HG03469 (cell line): ENCODE measurements around the gene TRIM5.
"Not testable (repeated sequence)": the region's sequence is repeated elsewhere in the genome, so short reads cannot be mapped to it uniquely, and the experiment has no call there.

Source experiments
- ATAC-seq: cut with Tn5 transposase; IDR thresholded peaks from one replicate; pipeline ENCODE4 v1.9.1; 2021; ENCODE audit warnings: mild to moderate bottlenecking, moderate library complexity, moderate number of reproducible peaks; ENCODE audit not compliant: unreplicated experiment

Gene TRIM5, protein sequence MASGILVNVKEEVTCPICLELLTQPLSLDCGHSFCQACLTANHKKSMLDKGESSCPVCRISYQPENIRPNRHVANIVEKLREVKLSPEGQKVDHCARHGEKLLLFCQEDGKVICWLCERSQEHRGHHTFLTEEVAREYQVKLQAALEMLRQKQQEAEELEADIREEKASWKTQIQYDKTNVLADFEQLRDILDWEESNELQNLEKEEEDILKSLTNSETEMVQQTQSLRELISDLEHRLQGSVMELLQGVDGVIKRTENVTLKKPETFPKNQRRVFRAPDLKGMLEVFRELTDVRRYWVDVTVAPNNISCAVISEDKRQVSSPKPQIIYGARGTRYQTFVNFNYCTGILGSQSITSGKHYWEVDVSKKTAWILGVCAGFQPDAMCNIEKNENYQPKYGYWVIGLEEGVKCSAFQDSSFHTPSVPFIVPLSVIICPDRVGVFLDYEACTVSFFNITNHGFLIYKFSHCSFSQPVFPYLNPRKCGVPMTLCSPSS

DNA sequence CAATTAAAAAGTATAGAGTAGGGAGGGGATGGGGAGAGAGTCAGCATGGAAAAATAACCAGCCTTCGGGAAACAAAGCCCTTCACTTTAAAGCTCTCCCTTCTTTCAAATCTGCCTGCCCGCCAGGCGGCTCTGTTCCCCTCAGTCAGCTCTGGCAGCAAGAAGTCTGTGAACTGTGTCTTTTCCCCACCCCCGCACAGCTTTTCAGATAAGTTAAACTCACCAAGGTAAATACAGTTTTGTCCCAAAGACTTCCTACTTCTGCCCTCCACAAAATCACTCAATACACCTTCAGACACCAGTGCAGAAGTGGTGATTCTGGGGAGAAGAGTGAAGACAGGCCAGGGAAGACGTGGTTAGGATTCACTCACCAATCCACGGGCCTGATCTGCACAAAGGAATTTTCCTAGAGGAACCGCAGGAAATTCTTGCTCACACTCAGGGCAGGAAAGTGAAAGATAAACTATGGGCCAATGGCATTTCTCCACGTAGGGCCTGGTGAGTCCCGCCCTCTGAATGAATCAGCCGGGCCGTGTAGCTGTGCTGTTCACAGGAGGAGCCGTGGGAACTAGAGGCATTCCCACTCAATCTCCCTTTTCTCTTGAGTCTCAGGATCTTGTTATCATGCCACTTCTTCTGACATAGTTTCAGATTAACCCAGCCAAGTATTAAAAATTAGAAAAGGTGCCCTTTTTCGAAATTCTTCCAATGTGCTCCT is at the start of gene TRIM5:
TSS of gene TRIM5 (minus strand) at position 429 of the 717 bp plus-strand sequence. CDS start 4,897 bp downstream, outside the sequence.
- ATAC-seq = peak; percentile 49

DNA sequence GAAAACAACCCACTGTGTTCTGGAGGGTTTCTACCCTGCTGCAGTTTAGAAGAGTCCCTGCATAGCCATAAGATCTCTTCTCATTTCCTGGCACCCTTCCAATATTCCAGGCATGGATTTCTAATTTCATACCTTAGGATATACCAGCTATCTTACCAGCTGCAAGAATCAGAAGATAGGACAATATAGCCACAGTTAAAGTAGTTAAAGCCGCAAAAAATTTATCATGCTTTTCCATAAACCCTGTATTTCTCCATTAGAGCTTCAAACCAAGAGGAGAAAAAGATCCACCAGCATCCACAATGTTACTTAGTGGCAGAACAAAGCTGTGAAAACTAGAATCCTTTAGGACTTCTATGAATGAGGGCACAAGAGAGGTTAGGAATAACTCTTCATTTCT is 42.8 kb upstream of the TRIM5 start:
- ATAC-seq = no peak

DNA sequence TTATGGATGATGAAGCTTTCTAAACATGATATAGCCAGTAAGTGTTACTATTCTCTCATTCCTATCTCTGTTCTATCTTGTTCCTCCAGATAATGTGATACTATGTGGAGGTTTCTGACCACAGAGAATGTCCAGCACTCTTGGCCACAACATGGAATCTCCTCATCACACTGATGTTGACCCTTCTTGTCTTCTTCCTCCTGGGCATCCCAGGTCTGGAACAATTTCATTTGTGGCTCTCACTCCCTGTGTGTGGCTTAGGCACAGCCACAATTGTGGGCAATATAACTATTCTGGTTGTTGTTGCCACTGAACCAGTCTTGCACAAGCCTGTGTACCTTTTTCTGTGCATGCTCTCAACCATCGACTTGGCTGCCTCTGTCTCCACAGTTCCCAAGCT is 41.5 kb upstream of the TRIM5 start:
- no peak for ATAC-seq

DNA sequence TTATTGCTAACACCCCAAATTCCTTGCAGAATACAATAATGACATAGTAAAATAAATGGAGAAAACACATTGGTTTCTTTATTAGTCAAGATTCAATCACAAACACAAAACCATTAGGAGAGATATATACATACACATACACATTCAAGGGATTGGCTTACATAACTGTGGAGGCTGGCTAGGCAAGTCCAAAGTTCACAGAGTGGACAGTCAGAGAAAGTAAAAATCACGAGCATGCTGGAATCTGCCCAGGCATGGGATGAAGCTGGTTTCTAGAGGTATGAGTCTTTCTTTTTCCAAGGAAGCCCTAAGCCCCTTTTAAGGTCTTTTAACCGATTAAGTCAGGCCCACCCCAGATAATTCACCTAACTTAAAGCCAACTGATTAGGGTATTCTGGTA is 37.7 kb upstream of the TRIM5 start:
- ATAC-seq = no peak

DNA sequence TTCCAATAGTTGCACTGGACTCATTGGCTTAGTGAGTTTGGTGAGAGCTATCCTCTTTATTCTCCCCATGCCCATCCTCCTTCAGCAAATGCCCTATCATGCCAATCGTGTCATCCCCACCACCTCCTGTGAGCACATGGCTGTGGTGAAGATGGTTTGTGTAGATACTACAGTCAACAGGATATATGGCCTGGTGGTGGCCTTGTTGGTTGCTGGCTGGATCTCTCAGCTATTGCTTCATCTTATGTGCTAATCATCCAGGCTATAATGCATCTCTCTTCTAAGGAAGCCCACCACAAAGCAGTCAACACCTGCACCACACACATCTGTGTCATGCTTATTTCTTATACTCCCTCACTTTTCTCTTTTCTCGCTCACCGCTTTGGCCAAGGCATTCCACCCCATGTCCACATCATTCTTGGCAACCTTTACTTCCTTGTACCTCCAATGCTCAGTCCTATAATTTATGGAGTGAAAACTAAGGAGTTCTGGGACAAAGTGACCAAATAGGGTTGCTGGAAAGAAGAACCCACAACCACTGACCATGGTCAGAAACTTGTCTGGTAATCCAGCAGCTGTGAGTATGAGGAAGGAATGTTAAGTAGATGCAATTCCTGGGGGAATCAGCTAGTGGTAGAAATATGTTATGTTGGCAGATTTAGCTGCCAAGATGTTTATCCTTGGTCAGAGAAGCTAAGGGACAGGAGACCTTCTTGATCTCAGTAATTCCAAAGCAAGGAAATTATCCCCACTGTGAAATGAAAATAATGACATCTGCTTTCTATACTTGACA is 35.0 kb upstream of the TRIM5 start:
- no peak for ATAC-seq

DNA sequence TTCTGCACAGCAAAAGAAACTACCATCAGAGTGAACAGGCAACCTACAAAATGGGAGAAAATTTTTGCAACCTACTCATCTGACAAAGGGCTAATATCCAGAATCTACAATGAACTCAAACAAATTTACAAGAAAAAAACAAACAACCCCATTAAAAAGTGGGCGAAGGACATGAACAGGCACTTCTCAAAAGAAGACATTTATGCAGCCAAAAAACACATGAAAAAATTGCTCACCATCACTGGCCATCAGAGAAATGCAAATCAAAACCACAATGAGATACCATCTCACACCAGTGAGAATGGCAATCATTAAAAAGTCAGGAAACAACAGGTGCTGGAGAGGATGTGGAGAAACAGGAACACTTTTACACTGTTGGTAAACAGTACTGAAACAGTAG is 31.6 kb upstream of the TRIM5 start:
- not testable (repeated sequence) for ATAC-seq

DNA sequence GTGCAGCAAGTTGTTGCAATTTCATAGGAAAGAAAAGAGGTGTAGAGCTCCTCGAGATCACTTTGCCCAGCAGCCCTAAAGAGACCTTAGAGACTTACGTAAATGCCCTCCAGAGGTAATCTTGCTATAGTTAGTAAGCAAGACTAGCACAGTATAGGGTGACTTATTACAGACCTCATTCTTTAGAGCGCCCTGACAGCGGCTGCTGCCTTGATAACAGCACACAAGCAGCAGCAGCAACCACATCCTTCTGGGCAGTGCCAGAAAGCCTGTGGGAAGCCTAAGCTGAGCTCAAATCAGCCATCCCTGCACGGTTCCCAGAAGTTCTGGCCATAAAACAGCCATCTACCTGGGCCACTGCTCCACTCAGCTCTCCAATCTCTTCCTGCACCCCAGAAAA is 28.8 kb upstream of the TRIM5 start:
- no peak for ATAC-seq

DNA sequence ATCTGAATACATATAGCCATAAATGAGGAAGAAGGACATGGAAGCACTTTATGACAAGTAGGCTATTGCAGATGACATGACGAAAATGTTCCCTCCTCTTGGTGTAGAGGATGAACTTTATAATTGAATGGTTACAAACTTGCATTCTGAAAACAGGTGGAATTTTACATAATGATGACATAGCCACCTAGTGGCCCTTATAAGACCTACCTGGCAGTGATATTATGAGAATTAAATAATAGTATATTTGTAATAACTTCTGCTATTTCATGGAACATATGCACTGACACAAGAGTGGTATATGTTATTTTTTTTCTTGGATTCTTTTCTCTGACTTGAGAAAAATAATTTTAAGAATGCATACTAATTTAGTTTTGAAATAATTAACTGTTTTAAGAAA is 27.6 kb upstream of the TRIM5 start:
- no peak for ATAC-seq

DNA sequence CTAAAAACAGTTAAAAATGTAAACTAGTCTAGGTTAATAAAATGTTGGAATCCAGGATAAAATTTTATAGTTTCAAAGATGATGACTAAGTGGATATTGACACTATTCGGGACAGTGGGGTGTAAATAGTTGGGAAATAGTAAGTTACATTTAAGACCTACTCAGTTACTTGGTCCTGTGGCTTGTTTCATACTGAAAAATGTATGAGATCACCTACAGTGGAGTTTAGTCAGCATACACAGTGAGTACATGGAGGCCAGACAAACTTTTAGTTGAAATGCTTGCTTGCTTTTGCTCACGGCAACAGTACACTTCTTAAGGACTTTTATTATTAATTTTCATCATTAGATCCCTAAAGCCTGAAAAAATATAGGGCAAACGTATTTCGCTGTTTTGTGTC is 20.8 kb upstream of the TRIM5 start:
- no peak for ATAC-seq

DNA sequence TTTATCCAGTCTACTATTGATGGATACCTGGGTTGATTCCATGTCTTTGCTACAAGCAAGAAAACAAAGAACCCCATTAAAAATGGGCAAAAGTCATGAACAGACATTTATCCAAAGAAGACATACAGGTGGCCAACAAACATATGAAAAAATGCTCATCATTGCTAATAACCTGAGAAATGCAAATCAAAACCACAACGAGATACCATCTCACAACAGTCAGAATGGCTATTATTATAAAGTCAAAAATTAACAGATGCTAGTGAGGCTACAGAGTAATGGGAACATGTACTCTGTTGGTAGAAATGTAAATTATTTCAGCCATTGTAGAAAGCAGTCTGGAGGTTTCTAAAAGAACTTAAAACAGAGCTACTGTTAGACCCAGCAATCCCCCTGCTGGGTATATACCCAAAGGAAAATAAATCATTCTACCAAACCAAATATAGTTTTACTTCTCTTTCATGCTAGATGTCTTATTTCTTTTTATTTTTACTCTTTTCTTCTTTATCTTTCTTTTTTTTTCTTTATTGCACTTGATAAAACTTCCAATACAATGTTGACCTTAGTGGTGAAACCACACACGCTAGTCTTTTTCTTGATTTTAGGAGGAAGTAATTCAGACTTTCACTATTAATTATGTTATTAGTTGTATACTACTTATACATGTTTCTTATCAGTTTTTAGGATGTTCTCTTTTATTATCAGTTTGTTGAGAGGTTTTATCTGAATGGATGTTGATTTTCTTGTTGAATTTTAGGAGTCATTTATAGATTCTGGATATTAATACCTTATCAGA is 19.1 kb upstream of the TRIM5 start:
- peak; percentile 45 for ATAC-seq

DNA sequence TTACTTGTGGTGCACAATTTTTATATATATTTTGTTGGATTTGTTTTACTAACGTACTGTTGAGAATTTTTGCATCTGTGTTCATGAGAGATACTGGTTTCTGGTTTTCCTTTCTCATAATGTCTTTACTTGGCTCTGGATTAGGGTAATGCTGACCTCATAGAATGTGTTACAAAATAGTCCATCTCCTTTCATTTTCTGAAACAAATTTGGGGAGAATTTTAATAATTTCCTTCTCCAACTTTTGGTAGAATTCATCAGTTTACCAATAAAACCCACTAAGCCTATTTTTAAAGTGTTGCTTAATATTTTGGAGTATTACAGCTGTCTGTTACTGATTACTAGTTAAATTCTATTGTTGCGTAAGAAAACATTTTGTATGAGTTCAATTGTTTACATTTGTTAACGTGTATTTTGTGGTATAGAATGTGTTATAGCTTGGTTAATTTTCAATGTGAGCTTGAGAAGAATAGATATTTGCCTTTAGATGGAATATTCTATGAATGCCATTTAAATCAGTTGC is 16.2 kb upstream of the TRIM5 start:
- no peak for ATAC-seq

DNA sequence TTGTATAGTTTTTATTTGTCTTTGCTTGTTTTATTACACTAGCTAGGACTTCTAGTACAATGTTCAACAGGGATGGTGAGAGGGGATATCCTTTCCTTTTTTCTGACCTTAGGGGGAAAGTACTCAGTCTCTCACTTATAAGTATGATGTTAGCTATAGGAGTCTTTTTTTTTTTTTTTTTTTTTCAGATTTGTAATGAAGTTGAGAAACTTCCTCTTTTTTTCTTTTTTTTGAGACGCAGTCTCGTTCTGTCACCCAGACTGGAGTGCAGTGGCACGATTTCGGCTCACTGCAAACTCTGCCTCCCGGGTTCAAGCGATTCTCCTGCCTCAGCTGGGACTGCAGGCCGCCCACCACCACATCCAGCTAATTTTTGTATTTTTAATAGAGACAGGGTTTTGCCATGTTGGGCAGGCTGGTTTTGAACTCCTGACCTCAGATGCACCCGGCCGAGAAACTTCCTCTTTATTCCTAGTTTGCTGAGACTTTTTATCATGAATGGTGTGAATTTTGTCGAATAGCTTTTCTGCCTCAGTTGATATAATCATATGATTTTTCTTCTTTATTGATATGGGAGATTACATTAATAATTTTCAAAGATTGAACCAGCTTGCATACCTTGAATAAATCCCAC is 15.7 kb upstream of the TRIM5 start:
- no peak for ATAC-seq

DNA sequence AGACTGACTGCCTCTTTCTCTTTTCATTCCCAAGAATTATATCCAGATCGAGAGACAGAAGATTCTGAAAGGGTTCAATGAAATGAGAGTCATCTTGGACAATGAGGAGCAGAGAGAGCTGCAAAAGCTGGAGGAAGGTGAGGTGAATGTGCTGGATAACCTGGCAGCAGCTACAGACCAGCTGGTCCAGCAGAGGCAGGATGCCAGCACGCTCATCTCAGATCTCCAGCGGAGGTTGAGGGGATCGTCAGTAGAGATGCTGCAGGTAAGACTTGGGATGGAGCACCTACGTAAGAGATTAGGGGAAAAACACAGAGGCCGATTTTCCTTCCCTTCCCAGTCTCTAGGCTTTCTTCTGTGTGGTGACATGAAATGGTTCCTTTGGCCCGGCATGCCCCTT is 13.4 kb upstream of the TRIM5 start:
- no peak for ATAC-seq

DNA sequence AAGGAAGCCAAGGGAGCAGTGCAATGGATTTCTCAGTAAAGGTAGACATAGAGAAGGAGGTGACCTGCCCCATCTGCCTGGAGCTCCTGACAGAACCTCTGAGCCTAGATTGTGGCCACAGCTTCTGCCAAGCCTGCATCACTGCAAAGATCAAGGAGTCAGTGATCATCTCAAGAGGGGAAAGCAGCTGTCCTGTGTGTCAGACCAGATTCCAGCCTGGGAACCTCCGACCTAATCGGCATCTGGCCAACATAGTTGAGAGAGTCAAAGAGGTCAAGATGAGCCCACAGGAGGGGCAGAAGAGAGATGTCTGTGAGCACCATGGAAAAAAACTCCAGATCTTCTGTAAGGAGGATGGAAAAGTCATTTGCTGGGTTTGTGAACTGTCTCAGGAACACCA is 11.3 kb upstream of the TRIM5 start:
- ATAC-seq = no peak

DNA sequence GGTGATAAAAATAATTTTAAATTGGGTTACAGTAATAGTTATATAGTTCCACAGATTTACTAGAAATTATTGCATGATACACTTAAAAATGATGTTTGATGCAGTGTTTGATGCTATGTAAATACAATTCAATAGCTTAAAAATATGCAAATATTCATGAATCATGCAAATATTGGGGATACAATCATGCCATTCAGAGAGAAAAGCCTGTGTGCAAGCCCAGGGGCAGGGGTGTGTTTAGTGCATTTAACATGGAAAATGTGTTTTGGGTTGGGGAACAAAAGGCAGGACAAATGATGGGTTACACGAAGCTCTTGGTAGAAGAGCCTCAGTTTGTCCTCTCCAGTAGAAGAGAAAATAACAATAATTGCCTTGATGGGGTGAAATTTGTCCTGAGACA is 10.7 kb upstream of the TRIM5 start:
- ATAC-seq = no peak

DNA sequence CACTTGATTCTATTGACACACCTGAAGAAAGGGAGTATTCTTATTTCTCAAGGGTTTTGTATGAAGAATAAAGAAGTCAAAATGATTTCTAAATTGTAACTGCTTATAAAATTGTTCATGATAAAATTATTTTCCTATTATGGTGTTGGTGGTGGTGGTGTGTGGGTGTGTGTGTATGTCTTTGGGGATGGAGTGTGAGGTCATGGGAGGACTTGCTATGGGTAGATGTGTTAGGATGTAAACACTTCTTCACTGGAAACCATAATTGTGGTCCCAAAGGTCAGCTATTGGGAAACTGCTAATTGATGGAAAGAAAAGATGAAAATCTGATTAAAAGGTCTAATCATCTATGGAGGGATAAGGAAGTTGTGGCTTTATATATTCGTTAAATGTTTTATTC is 9.8 kb upstream of the TRIM5 start:
- ATAC-seq = no peak

DNA sequence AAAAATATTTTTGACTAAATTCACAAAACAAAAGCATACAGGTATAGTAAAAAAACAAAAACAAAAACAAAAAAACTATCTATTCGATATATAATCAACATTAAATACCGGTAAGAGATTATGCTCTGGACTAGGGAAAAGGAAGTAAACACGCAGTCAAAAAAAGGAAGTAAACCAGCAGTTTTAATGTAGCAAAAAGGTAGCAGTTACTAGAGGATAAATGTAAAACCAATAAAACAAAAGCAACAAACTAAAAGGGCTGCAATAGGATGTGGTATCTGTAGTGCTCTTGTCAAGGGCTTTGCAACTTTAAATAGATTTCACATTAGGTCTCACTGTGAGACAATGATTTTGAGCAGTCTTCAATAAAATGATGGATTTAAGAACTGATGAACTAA is 7.1 kb upstream of the TRIM5 start:
- no peak for ATAC-seq

DNA sequence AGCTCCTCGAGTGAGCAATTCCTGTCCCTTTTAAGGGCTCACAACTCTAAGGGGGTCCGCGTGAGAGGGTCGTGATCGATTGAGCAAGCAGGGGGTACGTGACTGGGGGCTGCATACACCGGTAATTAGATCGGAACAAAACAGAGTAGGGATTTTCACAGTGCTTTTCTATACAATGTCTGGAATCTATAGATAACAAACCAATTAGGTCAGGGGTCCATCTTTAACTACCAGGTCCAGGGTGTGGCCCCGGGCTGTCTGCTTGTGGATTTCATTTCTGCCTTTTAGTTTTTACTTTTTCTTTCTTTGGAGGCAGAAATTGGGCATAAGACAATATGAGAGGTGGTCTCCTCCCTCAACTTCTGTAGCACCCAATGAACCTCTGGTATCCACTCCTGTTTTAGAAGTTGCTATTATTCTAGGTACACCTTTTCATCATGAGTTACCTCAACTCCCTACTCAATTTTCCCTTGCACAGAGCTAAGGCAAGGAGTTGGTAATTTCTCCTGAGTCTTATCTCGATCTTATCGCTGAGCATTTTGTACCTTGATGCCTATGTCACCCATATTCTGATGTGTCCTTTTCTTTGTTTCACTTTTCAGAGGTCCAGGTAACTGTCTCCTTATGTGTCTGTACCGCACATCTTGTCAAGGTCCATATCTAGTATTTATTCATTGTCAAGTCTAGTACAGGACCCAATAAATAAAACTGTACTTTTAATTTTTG is 6.5 kb upstream of the TRIM5 start:
- ATAC-seq = not testable (repeated sequence)

DNA sequence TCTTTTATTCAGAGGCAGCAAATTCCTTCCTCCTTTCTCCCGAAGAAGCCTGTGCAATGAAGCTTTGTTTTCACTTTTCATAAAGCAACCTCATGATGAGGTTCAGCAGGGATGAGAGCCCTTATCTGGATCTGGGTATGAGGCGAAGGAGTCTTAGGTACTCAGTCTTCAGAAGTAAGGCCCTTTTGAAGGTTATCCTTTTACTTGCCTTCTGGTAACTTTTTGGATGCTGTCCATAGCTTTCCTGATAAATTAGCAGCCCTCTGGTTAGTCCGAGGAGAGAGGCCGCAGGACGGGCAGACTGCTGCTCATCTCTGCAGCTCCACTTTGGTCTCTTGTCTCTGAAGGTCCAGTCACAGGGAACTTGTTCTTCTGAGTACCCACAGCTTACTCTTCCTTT is 5.9 kb upstream of the TRIM5 start:
- no peak for ATAC-seq
